HCT116 (cell line): ENCODE data around the gene NSF.
"Not testable (repeated sequence)": the region's sequence is repeated elsewhere in the genome, so short reads cannot be mapped to it uniquely, and the experiment has no call there.

Experiments used
- CTCF ChIP-seq, 3 experiments: fragments of 200-600 bp in 1 of 3; sonication (generic) in 1 of 3; IDR thresholded peaks in 2 of 3; conservative IDR thresholded peaks in 1 of 3; 2 replicates each; pipeline ENCODE4 v1.5.1; 2012 to 2017; ENCODE audit warnings: low read depth in 2 of 3, low read length in 2 of 3, antibody characterized with exemption in 1 of 3, borderline replicate concordance in 1 of 3, control low read depth in 1 of 3, mild to moderate bottlenecking in 1 of 3, mixed read lengths in 1 of 3, mixed run types in 1 of 3, moderate library complexity in 1 of 3; ENCODE audit not compliant: insufficient read depth in 1 of 3
- EZH2 ChIP-seq: fragments of 200-600 bp; sonication (generic); IDR thresholded peaks from 2 replicates; pipeline ENCODE4 v1.6.1; 2017; ENCODE audit warnings: antibody characterized with exemption, mixed run types
- JUND ChIP-seq: IDR thresholded peaks from 2 replicates; pipeline ENCODE4 v1.6.1; 2012
- POLR2A ChIP-seq: IDR thresholded peaks from 2 replicates; pipeline ENCODE4 v1.7.0; 2011; ENCODE audit warnings: borderline replicate concordance; ENCODE audit not compliant: insufficient read depth, insufficient read length; ENCODE audit errors: extremely low read depth
- YY1 ChIP-seq: IDR thresholded peaks from 2 replicates; pipeline ENCODE4 v1.6.1; 2011; ENCODE audit warnings: low read length, low read depth, moderate library complexity, mild to moderate bottlenecking; ENCODE audit not compliant: insufficient replicate concordance; ENCODE audit errors: extremely low read depth
- TF ChIP-seq, protein P1 (sequence below): IDR thresholded peaks from 2 replicates; pipeline ENCODE4 v1.6.1; 2012

DNA sequence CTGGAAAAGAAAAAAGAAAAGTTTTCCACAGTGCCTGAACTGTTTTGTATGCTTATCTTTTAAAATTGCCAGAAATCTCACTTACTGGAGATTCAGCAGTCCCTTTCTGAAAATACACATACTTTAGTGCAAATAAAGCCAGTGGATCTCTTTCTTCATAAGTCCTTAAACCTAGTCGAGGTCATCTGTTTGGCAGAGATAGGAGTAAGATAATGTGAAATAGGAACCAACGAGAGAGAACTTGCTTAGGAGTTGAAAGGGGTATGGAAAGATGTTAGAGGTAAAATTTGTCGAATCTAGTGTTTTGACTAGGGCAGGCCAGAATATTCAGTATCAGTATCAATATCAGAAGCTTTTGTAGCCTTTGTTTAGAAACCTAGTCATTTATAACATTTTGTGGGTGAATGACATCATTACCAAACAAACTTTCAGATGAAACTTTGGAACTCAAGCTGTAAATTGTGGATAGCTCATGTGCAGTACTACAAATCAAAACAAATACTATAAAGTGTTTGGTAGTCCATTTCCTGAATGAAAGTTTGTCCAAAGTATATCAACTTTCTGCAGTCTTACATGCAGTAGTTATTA is 8.0 kb downstream of the NSF start:
- not testable (repeated sequence) for TF ChIP-seq CTCF (IDR thresholded peaks at IDR 0.05 in 2 of 3, conservative IDR thresholded peaks at IDR 0.05 in 1 of 3; ENCODE audit: borderline replicate concordance in 1 of 3, insufficient read depth in 1 of 3, low read depth in 2 of 3, low read length in 2 of 3); POLR2A; EZH2; YY1; JUND
- TF ChIP-seq, protein P1, sequence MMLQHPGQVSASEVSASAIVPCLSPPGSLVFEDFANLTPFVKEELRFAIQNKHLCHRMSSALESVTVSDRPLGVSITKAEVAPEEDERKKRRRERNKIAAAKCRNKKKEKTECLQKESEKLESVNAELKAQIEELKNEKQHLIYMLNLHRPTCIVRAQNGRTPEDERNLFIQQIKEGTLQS: not testable (repeated sequence)
